Measurements from ENCODE around the gene NCKAP5. TPM values are rescaled to one million over a fixed set of nuclear protein-coding genes. Genes with fewer than 3 reads are reported as not detected.

The NCKAP5 gene
- total RNA-seq, 4 donors from 2014 or later = 0.03 to 0.55 (median 0.33) TPM

- intact Hi-C loops (cut with DNase I; ENCODE audit: low total_unique reads) = no loop called here
- TF ChIP-seq POLR2A (IDR thresholded peaks at IDR 0.05) = no peak
- no peak for TF ChIP-seq CTCF (IDR thresholded peaks at IDR 0.05 in 4 of 5, conservative IDR thresholded peaks at IDR 0.05 in 1 of 5)
- no peaks in the 10 kb centered on the region for H3K36me3 ChIP-seq
- no peak overlapping the region for H3K27ac ChIP-seq
- DNase-seq = no peak
- H3K4me1 ChIP-seq = no peaks in the 10 kb centered on the region
- H3K4me3 ChIP-seq = no peak overlapping the region
- in situ Hi-C loops (cut with MboI; ENCODE audit: low sequenced_read_pairs in 4 of 4) = no loop called here
- no peaks in the 10 kb centered on the region for H3K9me3 ChIP-seq
- H3K27me3 ChIP-seq = no peaks in the 10 kb centered on the region
- ATAC-seq = no peak
Observed at GRCh38 chr2:133363884-133364283, 204.4 kb downstream of the NCKAP5 start.

DNA sequence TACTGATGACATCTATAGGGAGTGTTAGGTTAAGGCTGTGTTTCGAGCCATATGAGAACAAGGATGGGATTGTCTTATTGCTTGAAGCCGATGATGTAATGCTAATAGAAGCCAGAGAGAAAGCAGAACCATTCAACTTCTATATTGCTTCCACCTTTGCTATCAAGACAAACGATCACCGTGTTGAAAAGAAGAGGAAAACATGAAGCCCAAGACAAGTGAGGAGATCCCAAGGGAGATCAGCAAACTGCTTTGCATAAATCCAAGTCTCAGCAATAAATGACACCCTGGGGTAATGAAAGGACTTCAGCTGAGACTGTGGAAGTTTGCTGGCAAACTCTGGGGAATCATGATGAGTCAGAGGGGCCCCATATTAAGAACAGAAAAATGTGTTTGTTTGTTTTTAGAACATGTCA, 206.2 kb downstream of the NCKAP5 start:
- in situ Hi-C loops (cut with MboI; ENCODE audit: low sequenced_read_pairs in 4 of 4) = no loop called here
- Histone ChIP-seq H3K9me3 (no peaks in the 10 kb centered on the region), H3K4me3 (no peak overlapping the region), H3K4me1 (no peaks in the 10 kb centered on the region), H3K36me3 (no peaks in the 10 kb centered on the region), H3K27ac (no peak overlapping the region), H3K27me3 (no peaks in the 10 kb centered on the region)
- ATAC-seq = no peak
- intact Hi-C loops (cut with DNase I; ENCODE audit: low total_unique reads) = no loop called here
- no peak for DNase-seq
- TF ChIP-seq CTCF (IDR thresholded peaks at IDR 0.05 in 4 of 5, conservative IDR thresholded peaks at IDR 0.05 in 1 of 5) = no peak
- no peak for TF ChIP-seq POLR2A (IDR thresholded peaks at IDR 0.05)

- intact Hi-C loops (cut with DNase I; ENCODE audit: low total_unique reads) = no loop called here
- Histone ChIP-seq H3K4me1 (no peaks in the 10 kb centered on the region), H3K36me3 (no peaks in the 10 kb centered on the region), H3K4me3 (no peak overlapping the region), H3K27ac (no peak overlapping the region), H3K9me3 (no peaks in the 10 kb centered on the region), H3K27me3 (no peaks in the 10 kb centered on the region)
- in situ Hi-C loops (cut with MboI; ENCODE audit: low sequenced_read_pairs in 4 of 4) = no loop called here
- ATAC-seq (no peak), DNase-seq (no peak)
- TF ChIP-seq POLR2A (IDR thresholded peaks at IDR 0.05) (no peak), CTCF (IDR thresholded peaks at IDR 0.05 in 4 of 5, conservative IDR thresholded peaks at IDR 0.05 in 1 of 5) (no peak)
Observed at GRCh38 chr2:133360882-133361281, 207.4 kb downstream of the NCKAP5 start.

GRCh38 chr2:133360190-133360589, 208.1 kb downstream of the NCKAP5 start:
- Histone ChIP-seq H3K27me3 (no peaks in the 10 kb centered on the region), H3K4me1 (no peaks in the 10 kb centered on the region), H3K4me3 (no peak overlapping the region), H3K27ac (no peak overlapping the region), H3K9me3 (no peaks in the 10 kb centered on the region), H3K36me3 (no peaks in the 10 kb centered on the region)
- ATAC-seq (no peak), DNase-seq (no peak)
- no peak for TF ChIP-seq CTCF (IDR thresholded peaks at IDR 0.05 in 4 of 5, conservative IDR thresholded peaks at IDR 0.05 in 1 of 5)
- no peak for TF ChIP-seq POLR2A (IDR thresholded peaks at IDR 0.05)
- intact Hi-C loops (cut with DNase I; ENCODE audit: low total_unique reads) (no loop called here), in situ Hi-C loops (cut with MboI; ENCODE audit: low sequenced_read_pairs in 4 of 4) (no loop called here)

GRCh38 chr2:133352719-133353118, 215.5 kb downstream of the NCKAP5 start:
- intact Hi-C loops (cut with DNase I; ENCODE audit: low total_unique reads) = no loop called here
- no peaks in the 10 kb centered on the region for H3K4me1 ChIP-seq
- no peak overlapping the region for H3K4me3 ChIP-seq
- ATAC-seq (peak in 1 of 2 donors; percentile 33), DNase-seq (no peak)
- TF ChIP-seq CTCF (IDR thresholded peaks at IDR 0.05 in 4 of 5, conservative IDR thresholded peaks at IDR 0.05 in 1 of 5) (no peak), POLR2A (IDR thresholded peaks at IDR 0.05) (no peak)
- in situ Hi-C loops (cut with MboI; ENCODE audit: low sequenced_read_pairs in 4 of 4) = no loop called here
- H3K27ac ChIP-seq = no peak overlapping the region
- H3K27me3 ChIP-seq = no peaks in the 10 kb centered on the region
- H3K9me3 ChIP-seq = no peaks in the 10 kb centered on the region
- no peaks in the 10 kb centered on the region for H3K36me3 ChIP-seq
